HG03342 (cell line): Measurements from ENCODE around the gene ANKRD60.

ENCODE experiments used
- ATAC-seq: cut with Tn5 transposase; IDR thresholded peaks from one replicate; pipeline ENCODE4 v1.9.1; 2021; ENCODE audit warnings: mild to moderate bottlenecking, moderate library complexity; ENCODE audit not compliant: unreplicated experiment

The ANKRD60 gene

GRCh38 chr20:58167759-58168158 lies 60.7 kb downstream of the ANKRD60 start:
- ATAC-seq: no peak
